ENCODE results near the gene STK35. TPM values are rescaled to one million over a fixed set of nuclear protein-coding genes. Genes with fewer than 3 reads are reported as not detected.

STK35 gene
- polyA plus RNA-seq, 3 donors: 15.3 to 17.3 (median 16.2) TPM

DNA sequence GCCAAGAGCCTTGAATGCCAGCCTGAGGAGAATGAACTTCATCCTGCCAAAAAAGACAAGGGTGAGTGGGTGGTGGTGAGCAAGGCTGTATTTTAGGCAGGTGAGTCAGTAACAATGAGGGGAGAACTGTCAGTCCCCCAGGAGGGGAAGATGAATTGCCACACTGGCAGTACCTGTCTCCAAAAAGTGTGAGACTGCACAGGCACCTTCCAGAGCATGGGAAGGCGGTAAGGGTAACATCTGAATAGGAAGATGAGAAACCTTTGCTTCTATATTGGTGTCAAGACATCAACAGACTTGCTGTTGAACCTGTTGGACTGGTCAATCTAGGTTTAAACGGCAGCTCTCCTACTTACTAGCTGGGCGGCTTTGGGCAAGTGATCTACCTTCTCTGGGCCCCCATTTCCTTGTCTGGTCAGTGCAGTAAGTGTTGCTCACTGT, 30.9 kb downstream of the STK35 start:
- no peak for DNase-seq (ENCODE audit: low read depth in 3 of 3, low spot score in 2 of 3)

- no peak for DNase-seq (ENCODE audit: low read depth in 3 of 3, low spot score in 2 of 3)
These were observed 31.9 kb downstream of the STK35 start for GRCh38 chr20:2133318-2134183.

DNA sequence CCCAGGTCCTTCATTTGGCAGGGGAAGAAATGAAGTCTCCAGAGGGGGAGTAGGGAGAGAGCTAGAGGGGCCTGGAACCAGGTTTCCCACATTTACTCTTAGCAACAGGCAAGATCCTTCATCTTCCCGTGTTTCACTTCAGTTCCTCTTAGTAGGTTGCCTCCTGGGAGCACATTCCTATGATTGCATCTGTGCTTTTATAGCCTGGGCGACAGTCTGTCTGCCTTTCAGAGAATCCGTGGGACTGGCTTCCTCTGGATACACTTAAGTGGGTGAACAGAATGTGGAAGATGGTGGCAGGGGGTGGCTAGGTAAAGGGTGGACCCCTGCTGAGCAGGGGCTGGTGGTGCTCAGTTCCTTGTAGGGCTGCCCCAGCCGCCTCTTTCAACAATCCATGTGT, 33.4 kb downstream of the STK35 start:
- no peak for DNase-seq (ENCODE audit: low read depth in 3 of 3, low spot score in 2 of 3)

DNA sequence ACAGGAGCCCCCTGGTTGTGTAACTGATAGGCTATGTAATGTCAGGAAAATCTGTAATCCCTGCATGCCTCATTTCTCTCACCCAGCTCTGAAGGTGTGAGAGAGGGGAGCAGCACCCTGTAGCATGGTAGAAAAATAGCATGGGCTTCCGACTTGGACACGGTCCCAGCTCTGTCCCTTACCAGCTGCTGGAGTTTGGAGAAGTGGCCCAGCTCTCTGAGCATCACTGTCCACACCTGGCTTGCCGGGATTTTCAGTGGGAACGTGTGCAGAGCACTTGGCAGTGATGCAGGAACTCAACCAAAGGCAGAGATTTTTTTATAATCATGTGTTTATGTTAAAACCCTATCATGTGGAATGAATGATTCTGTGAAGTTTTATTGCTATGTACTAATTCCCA, 34.6 kb downstream of the STK35 start:
- no peak for DNase-seq (ENCODE audit: low read depth in 3 of 3, low spot score in 2 of 3)

- no peak for DNase-seq (ENCODE audit: low read depth in 3 of 3, low spot score in 2 of 3)
These were observed 36.0 kb downstream of the STK35 start for GRCh38 chr20:2137552-2138201.

GRCh38 chr20:2138396-2138795, 36.8 kb downstream of the STK35 start:
- no peak for DNase-seq (ENCODE audit: low read depth in 3 of 3, low spot score in 2 of 3)

DNA sequence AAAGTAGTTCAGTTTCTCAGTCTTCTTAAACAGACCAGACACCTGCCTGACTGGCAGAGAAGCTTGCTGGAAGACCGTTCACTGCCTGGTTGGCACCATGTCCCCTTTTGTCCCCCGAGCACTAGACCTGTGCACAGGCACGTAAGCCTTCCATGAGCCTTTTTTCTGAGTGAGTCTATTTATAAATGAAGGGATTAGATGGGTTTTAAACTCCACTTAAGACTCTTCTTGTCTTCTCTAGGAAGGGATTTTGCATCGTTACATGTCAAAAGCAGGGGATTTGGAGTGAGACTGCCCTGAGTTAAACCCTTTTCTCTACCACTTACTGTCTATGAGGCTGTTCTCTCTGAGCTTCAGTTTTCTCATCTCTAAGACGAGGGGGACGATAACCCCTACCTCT, 37.6 kb downstream of the STK35 start:
- DNase-seq (ENCODE audit: low read depth in 3 of 3, low spot score in 2 of 3): no peak

GRCh38 chr20:2139736-2140135, 38.1 kb downstream of the STK35 start:
- DNase-seq (ENCODE audit: low read depth in 3 of 3, low spot score in 2 of 3): no peak

DNA sequence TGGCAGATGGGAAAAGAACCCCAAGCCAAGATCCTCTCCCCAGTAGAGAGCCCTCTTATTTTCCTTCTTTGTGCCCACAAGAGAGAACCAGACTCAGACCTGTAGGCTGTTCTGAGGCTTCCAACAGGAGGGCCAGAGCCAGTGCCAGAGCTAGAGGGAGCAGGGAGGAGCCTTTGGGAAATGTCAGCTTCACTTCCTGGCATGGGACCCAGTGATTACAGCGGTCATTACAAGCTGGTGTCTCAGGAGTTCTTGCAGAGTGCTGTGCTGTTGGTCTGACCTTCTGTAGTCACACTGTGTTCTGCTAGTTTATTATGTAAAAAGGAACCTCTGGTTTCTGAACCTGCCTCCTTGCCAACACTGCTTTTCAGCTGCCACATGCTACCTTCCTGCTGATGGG, 38.9 kb downstream of the STK35 start:
- DNase-seq (ENCODE audit: low read depth in 3 of 3, low spot score in 2 of 3): no peak

- no peak for DNase-seq (ENCODE audit: low read depth in 3 of 3, low spot score in 2 of 3)
These were observed 40.3 kb downstream of the STK35 start for GRCh38 chr20:2141600-2142575.

- no peak for DNase-seq (ENCODE audit: low read depth in 3 of 3, low spot score in 2 of 3)
These were observed 41.0 kb downstream of the STK35 start for GRCh38 chr20:2142649-2143048.

- DNase-seq (ENCODE audit: low read depth in 3 of 3, low spot score in 2 of 3): no peak
These were observed 42.0 kb downstream of the STK35 start for GRCh38 chr20:2143594-2143993.

- DNase-seq (ENCODE audit: low read depth in 3 of 3, low spot score in 2 of 3): no peak
These were observed 43.2 kb downstream of the STK35 start for GRCh38 chr20:2144850-2145249.

DNA sequence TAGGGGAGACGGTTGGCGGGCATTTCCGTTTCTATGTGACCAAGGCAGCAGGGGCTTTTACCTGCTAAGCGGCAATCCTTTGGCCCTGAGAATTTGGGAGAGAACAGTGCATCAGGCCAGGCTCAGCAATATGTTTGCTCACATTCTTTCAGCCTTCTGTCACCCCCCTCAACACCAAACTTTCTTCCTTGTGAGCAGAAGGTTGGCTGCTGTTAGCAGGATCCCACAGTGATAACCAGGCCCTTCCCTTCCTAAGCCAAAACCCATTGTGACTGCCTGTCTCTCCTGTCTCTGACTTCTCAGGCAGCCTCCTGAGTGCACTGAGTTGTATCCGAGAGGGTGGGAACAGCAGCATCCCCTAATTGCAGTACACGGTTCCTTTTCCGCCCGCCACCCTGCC, 43.7 kb downstream of the STK35 start:
- DNase-seq (ENCODE audit: low read depth in 3 of 3, low spot score in 2 of 3): no peak

- no peak for DNase-seq (ENCODE audit: low read depth in 3 of 3, low spot score in 2 of 3)
These were observed 44.6 kb downstream of the STK35 start for GRCh38 chr20:2146080-2146867.

DNA sequence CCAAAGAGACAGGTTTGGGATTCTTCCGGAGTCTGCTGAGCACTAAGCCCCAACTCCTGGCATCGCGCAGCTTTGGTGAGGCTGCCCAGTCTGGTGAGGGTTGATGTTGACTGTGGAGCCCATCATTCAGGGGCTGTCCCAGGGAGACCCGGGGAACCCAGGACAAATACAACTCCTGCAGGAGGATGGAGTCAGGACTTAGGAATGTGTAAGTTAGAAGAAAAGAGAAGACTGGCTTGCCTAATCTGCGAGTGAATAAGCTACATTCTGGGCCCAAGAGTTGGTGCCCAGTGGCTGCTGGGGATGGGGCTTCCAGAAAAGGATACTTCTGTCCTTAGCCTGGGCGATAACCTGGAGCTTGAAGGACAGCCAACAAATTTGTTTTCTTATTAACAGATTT, 47.9 kb downstream of the STK35 start:
- DNase-seq (ENCODE audit: low read depth in 3 of 3, low spot score in 2 of 3): no peak

GRCh38 chr20:2150660-2151059, 49.0 kb downstream of the STK35 start:
- no peak for DNase-seq (ENCODE audit: low read depth in 3 of 3, low spot score in 2 of 3)

GRCh38 chr20:2151858-2152281, 50.2 kb downstream of the STK35 start:
- peak in 2 of 3 donors; percentile 13 to 24 for DNase-seq (ENCODE audit: low read depth in 3 of 3, low spot score in 2 of 3)

DNA sequence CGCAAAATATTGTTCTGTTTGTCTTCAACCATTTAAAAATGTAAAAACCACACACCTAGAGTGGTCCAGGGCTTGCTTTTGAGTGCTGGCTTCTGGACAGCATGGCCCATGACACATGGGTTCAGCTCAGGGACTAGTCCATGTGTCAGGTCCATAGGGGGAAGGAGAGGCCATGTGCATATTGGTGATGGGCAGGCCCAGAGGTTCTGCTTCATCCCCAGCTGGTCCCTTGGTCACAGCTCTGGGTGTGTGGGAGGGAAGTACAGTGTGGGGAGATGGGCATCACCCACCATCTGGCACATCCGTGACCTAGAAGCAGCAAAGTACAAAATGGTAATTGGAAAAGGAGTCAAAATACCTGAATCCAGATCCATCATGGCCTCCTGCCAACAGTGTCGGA, 50.7 kb downstream of the STK35 start:
- no peak for DNase-seq (ENCODE audit: low read depth in 3 of 3, low spot score in 2 of 3)

DNA sequence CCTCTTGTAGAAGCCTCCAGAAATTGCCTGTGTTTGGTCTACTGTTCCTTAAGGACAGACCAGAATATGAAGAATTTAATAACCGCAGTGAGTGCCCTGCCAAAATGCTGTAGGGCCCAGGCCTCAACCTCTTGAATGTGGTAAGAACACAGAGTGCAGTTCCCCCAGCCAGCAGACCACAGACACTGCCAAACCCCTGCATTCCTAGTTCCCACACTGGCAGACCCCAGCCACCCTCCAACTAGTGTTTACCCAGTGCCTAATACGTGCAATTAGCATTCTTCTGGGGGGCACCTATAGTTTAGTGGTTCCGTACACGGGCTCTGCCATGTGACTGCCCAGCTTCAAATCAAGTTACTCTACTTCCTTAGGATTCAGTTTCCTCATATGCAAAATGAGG, 51.7 kb downstream of the STK35 start:
- DNase-seq (ENCODE audit: low read depth in 3 of 3, low spot score in 2 of 3): no peak
